Measurements from ENCODE around the gene HDDC2. TPM values are rescaled to one million over a fixed set of nuclear protein-coding genes. Genes with fewer than 3 reads are reported as not detected.

Gene HDDC2
- total and polyA plus RNA-seq, 12 donors: 70.9 to 107 (median 103) TPM

DNA sequence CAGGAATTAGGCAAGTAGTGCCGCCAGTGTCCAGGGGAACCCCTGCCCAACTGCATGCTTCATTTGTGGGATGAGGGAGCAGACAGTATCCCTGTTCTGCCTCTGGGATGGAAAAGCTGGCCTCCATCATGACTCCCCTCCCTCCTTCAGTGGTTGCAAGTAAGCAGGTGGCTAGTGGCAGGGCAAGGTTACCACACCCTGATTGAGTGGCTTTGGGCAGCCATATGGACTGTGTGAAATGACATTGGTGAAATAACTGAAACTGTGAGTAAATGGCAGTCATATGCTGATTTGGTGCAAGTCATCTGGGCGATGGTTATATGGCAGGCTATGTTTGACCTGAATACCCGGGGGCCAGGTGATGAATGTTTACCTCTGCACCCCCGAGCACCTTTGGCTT, 33.0 kb downstream of the HDDC2 start:
- DNase-seq (no peak), ATAC-seq (no peak)
- peaks cover 0 to 37% (median 17%) of the 10 kb centered on the region in 9 donors for H3K36me3 ChIP-seq
- H3K27me3 ChIP-seq: no peaks in the 10 kb centered on the region
- TF ChIP-seq, protein P1, sequence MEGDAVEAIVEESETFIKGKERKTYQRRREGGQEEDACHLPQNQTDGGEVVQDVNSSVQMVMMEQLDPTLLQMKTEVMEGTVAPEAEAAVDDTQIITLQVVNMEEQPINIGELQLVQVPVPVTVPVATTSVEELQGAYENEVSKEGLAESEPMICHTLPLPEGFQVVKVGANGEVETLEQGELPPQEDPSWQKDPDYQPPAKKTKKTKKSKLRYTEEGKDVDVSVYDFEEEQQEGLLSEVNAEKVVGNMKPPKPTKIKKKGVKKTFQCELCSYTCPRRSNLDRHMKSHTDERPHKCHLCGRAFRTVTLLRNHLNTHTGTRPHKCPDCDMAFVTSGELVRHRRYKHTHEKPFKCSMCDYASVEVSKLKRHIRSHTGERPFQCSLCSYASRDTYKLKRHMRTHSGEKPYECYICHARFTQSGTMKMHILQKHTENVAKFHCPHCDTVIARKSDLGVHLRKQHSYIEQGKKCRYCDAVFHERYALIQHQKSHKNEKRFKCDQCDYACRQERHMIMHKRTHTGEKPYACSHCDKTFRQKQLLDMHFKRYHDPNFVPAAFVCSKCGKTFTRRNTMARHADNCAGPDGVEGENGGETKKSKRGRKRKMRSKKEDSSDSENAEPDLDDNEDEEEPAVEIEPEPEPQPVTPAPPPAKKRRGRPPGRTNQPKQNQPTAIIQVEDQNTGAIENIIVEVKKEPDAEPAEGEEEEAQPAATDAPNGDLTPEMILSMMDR (IDR thresholded peaks at IDR 0.05): no peak
- no peak overlapping the region for H3K27ac ChIP-seq
- no peaks in the 10 kb centered on the region for H3K9me3 ChIP-seq
- intact Hi-C loops (cut with DNase I): no loop called here
- no peak overlapping the region for H3K4me3 ChIP-seq
- WGBS, 2 donors: 94 to 99% methylated on average over 4 of the region's 4 CpGs
- peaks cover 0 to 7% (median 0%) of the 10 kb centered on the region in 9 donors for H3K4me1 ChIP-seq

DNA sequence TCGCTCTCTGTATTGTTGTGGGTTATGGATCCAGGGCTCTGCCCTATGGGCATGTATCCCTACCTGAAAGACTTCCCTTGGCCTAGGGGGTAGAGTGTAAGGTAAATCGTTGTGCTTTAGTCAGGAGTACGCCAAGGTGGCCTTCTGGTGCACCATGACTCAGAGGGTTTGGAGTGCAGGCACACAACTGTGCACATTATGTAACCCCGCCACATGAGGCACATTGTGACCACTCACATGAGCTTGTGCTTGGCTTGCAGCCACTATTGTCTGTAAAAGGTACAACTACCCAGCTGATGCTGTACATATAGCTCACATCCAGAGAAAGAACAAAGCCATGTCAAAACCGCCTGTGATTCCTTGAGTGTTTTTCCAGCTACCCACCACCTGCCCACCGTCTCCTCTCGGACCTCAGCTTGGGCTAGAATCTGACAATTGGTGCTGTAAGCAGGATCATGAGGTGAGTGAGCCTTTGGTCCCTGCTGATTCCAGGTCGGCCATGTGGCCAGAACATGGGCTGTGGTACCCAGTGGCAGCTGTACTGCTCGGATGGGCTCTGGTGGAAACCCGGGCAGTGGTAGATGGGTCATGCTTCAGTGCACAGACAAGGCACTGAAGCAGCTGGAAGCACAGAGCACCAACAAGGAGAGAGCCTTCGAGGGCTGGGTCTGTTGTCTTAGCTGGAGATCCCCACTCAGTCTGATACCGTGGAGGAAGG, 33.8 kb downstream of the HDDC2 start:
- TF ChIP-seq, protein P1 (IDR thresholded peaks at IDR 0.05): no peak
- Histone ChIP-seq H3K27me3 (no peaks in the 10 kb centered on the region), H3K4me3 (no peak overlapping the region), H3K36me3 (peaks cover 0 to 36% (median 17%) of the 10 kb centered on the region in 9 donors), H3K27ac (no peak overlapping the region), H3K4me1 (peaks cover 0 to 8% (median 0%) of the 10 kb centered on the region in 9 donors), H3K9me3 (no peaks in the 10 kb centered on the region)
- WGBS, 2 donors: 87 to 90% methylated on average over 12 of the region's 12 CpGs
- DNase-seq: no peak
- peak in 6 of 8 donors; percentile 33 to 59 (median 45) for ATAC-seq
- intact Hi-C loops (cut with DNase I): no loop called here

DNA sequence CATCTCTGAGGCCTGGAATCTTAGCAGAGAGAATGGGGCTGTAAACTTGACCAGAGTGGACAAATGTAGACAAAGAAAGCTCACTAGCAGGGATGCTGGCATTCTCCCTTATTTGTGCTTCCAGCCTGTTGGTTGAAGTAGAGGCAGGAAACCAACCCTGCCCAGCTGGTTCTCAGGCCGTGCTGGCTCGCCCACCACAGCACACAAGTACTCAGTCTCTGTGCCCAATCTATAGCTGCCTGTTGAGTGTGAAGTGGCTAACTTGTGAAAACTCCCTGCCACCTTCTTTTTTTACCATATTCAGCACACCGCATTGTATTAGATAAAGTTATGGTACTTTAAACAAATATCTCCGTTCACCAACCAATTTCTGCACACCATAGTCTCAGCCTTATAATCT, 37.3 kb downstream of the HDDC2 start:
- ATAC-seq (no peak), DNase-seq (no peak)
- intact Hi-C loops (cut with DNase I): no loop called here
- H3K27ac ChIP-seq: no peak overlapping the region
- no peak overlapping the region for H3K4me3 ChIP-seq
- H3K36me3 ChIP-seq: peaks cover 0 to 24% (median 0%) of the 10 kb centered on the region in 9 donors
- H3K27me3 ChIP-seq: no peaks in the 10 kb centered on the region
- H3K9me3 ChIP-seq: no peaks in the 10 kb centered on the region
- TF ChIP-seq, protein P1 (IDR thresholded peaks at IDR 0.05): no peak
- H3K4me1 ChIP-seq: peaks cover 0 to 11% (median 0%) of the 10 kb centered on the region in 9 donors
- WGBS, 2 donors: 86 to 99% methylated on average over 4 of the region's 4 CpGs

DNA sequence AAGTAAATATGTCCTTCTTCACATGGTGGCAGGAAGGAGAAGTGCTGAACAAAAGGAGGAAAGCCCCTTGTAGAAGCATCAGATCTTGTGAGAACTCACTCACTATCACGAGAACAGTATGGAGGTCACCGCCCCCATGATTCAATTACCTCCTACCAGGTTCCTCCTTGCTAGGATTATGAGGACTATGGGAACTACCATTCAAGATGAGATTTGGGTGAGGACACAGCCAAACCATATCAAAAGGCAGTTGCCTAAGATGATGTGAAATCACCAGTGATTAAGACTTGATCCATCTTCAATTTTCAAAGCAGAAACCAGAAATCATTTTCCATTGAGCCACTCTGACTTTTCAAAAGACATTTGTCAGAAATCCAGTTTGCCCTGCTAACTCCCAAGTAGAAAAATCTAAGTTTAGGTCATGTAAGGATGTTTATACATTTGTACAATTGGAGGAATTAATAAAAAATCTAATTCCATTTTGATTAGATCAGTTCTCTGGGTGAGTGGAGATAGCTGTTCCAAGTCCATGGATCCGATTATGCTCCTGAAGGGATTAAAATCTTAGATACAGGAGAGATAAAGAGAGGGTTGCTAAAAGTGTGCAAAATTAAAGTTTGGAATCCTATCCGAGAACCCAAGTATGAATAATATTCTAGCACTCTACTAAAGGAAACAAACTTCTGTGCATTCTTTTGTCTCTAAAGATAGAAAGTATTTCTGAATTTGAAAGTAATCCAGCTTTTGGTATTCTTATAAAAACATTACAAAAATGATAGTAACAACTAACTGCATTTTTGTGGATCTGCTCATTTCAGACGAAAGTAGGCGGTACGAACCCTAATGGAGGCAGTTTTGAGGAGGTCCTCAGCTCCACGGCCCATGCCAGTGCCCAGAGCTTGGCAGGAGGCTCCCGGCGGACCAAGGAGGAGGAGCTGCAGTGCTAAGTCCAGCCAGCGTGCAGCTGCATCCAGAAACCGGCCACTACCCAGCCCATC, 39.5 kb downstream of the HDDC2 start:
- peak overlapping the region in 1 of 10 donors; percentile 10 for H3K4me3 ChIP-seq
- H3K27me3 ChIP-seq: no peaks in the 10 kb centered on the region
- H3K27ac ChIP-seq: no peak overlapping the region
- 72 to 75% methylated on average over 12 of the region's 12 CpGs for WGBS, 2 donors
- ATAC-seq: peak in 3 of 8 donors; percentile 24 to 55 (median 46)
- DNase-seq: no peak
- H3K4me1 ChIP-seq: peaks cover 0 to 9% (median 0%) of the 10 kb centered on the region in 9 donors
- no peaks in the 10 kb centered on the region for H3K9me3 ChIP-seq
- intact Hi-C loops (cut with DNase I): no loop called here
- peaks cover 0 to 27% (median 3%) of the 10 kb centered on the region in 9 donors for H3K36me3 ChIP-seq
- TF ChIP-seq, protein P1 (IDR thresholded peaks at IDR 0.05): no peak
